NCI-H345 treated with DMSO at 0.1 percent for 48 hours (cell line): ENCODE measurements around the gene PLXNB2.
"Not testable (repeated sequence)": the region's sequence is repeated elsewhere in the genome, so short reads cannot be mapped to it uniquely, and the experiment has no call there.

ENCODE experiments used
- DNase-seq: peaks from one replicate; lab custom pipeline; 2025; ENCODE audit not compliant: unreplicated experiment; lab: John Stamatoyannopoulos, UW

Gene PLXNB2, protein sequence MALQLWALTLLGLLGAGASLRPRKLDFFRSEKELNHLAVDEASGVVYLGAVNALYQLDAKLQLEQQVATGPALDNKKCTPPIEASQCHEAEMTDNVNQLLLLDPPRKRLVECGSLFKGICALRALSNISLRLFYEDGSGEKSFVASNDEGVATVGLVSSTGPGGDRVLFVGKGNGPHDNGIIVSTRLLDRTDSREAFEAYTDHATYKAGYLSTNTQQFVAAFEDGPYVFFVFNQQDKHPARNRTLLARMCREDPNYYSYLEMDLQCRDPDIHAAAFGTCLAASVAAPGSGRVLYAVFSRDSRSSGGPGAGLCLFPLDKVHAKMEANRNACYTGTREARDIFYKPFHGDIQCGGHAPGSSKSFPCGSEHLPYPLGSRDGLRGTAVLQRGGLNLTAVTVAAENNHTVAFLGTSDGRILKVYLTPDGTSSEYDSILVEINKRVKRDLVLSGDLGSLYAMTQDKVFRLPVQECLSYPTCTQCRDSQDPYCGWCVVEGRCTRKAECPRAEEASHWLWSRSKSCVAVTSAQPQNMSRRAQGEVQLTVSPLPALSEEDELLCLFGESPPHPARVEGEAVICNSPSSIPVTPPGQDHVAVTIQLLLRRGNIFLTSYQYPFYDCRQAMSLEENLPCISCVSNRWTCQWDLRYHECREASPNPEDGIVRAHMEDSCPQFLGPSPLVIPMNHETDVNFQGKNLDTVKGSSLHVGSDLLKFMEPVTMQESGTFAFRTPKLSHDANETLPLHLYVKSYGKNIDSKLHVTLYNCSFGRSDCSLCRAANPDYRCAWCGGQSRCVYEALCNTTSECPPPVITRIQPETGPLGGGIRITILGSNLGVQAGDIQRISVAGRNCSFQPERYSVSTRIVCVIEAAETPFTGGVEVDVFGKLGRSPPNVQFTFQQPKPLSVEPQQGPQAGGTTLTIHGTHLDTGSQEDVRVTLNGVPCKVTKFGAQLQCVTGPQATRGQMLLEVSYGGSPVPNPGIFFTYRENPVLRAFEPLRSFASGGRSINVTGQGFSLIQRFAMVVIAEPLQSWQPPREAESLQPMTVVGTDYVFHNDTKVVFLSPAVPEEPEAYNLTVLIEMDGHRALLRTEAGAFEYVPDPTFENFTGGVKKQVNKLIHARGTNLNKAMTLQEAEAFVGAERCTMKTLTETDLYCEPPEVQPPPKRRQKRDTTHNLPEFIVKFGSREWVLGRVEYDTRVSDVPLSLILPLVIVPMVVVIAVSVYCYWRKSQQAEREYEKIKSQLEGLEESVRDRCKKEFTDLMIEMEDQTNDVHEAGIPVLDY (N-terminal part only)

DNA sequence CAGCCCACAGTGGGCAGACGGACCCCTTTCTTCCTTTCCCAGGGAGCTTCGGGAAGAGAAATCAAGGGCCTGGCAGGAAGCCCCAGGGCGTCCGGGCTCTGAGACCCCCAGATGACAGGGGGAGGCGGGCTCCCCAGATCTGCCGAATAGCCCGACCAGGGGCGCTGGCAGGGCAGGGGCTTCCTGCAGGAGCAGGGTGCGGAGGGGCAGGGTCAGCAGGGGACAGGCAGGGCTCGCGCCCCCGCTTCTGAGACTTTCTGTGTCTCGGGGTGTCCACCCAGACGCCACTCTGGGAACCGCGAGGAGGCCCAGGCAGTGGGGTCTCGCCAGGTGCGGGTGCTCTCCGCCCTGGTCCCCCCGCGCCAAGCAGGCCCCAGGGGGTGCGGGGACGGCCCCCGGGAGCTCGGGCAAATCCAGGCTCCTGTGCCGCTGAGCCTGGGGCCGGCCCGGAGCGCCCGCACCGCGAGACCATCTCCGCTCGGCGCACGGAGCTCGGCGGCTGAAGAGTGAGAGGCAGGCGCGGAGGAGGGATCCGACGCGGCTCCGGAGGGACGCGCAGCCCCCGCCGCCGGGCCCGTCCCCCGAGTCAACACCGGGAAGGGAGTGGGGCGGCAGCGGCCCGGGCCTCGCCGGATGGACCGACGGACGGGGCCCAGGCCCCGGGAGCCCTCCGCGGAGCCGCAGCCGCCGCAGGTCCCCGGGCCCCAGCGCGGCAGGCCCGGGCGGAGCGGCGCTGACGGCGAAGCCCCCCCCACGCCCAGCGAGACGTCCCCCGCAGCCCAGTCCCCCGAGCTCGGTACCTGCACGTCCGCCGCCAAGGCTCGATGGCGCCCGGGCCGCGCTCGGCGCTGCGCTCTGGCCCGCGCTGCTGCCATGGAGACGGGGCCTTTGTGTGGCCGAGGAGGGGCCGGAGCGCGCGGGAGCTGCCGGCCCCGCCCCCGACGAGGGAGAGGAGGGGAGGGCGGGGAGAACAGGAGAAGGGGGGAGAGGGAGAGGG, at the start of gene PLXNB2:
Gene PLXNB2 (minus strand): TSS at position 894 of the 997 bp plus-strand sequence. CDS start 17,062 bp downstream, outside the sequence.
- DNase-seq = peak; percentile 27

DNA sequence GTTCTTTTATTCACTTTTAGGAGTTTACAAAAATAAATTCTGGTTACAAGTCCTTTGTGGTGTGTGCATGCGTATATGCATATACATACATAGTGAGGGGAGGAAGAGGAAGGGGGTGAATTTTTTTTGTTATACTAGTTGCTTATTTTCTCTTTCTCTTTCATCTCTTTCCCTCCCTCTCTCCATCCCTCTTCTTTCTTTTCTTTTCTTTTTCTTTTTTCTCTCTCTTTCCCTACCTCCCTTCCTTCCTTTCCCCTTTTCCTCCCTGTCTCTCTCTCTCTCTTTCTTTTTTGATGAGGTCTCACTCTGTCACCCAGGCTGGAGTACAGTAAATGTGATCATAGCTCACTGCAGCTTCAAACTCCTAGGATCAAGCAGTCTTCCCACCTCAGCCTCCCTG, 49.8 kb upstream of the PLXNB2 start:
- DNase-seq = no peak

GRCh38 chr22:50356186-50356585, 48.7 kb upstream of the PLXNB2 start:
- no peak for DNase-seq

DNA sequence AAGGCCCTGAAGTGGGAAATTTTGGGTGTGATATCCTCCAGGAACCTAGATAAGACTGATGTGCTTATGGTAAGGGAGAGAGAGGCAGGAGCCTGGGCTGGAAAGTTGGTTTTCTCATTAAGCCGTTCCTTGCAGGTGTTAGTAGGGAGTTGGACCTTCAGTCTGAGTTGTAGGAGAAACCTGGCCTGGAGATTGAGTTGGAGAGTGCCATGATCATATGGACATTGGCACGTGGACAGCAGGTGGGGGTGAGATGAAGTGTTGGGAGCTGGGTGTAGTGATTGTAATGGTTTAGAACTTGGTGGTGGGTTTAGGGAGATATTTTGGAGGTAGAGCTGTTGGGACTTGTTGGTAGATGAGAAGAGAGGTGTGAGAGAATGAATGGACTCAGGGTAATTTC, 40.6 kb upstream of the PLXNB2 start:
- DNase-seq = no peak

- no peak for DNase-seq
Measured at GRCh38 chr22:50347157-50347556, 39.7 kb upstream of the PLXNB2 start.

- DNase-seq = no peak
Measured at GRCh38 chr22:50346470-50346869, 39.0 kb upstream of the PLXNB2 start.

DNA sequence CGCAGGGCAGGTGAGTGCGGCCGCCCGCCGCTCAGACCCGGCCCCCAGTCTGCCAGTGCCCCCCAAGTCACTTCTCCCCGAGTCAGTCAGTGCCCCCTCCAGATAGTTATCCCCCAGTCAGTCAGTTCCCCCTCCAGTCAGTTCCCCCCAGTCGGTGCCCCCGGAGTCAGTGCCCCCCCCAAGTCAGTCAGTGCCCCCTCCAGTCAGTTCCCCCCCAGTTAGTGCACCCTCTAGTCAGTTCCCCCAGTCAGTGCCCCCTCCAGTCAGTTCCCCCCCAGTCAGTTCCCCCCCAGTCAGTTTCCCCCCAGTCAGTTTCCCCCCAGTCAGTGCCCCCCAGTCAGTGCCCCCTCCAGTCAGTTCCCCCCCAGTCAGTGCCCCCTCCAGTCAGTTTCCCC, 36.1 kb upstream of the PLXNB2 start:
- DNase-seq = no peak

GRCh38 chr22:50342651-50343540, 35.5 kb upstream of the PLXNB2 start, which contains the start of gene PPP6R2:
TSS of gene PPP6R2 (plus strand) at chr22:50343327. CDS start at chr22:50393909, 50,582 bp downstream.
- DNase-seq = peak; percentile 55

- DNase-seq = peak; percentile 72
Measured at GRCh38 chr22:50341977-50342650, 34.7 kb upstream of the PLXNB2 start.

- no peak for DNase-seq
Measured at GRCh38 chr22:50339945-50340879, 32.8 kb upstream of the PLXNB2 start.

GRCh38 chr22:50338860-50339462, 31.5 kb upstream of the PLXNB2 start:
- no peak for DNase-seq

DNA sequence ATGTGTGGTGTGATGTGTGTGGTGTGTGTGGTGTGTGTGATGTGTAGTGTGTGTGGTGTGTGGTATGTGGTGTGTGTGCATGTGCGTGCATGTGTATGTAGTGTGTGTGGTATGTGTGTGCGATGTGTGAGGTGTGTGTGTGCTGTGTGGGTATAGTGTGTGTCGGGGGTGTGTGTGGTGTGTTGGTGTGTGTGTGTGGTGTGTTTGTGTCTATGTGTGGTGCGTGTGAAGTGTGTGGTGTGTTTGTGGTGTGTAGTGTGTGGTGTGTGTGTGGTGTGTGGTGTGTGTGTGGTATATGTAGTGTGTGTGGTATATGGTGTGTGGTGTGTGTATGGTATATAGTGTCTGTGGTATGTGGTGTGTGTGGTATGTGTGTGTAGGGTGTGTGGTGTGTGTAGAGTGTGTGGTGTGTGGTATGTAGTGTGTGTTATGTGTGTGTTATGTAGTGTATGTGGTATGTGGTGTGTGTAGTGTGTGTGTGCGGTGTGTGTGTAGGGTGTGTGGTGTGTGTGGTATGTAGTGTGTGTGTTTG, 30.7 kb upstream of the PLXNB2 start:
- DNase-seq = no peak

GRCh38 chr22:50337262-50338041, 30.0 kb upstream of the PLXNB2 start:
- DNase-seq = no peak

DNA sequence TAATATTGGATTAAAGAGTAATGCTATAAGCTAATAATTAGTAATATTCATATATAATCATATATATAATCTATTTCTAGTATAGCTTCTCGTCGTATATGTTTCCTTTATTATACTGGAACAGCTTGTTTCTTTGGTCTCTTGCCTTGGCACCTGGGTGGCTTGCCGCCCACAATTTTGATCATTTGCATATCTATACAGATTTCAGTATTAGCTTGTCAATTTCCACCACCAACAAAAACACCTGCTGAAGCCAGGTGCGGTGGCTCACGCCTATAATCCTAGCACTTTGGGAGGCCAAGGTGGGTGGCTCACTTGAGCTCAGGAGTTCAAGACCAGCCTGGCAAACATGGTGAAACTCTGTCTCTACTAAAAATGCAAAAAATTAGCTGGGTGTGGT, 27.0 kb upstream of the PLXNB2 start:
- not testable (repeated sequence) for DNase-seq

DNA sequence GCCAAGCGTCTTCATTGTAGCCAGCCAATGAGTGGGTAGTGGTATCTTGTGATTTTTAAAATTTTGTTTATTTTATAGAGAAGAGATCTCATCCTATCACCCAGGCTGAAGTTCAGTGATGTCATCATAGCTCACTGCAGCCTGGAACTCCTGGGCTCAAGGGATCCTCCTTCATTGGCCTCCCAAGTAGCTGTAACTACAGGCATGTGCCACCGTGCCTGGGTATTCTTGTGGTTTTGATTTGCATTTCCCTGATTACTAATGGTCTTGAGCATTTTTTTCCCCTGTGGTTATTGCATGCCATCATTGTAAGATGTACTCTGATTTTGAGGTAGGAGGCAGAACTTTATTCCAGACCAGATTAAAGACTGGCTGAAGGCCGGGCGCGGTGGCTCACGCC, 21.8 kb upstream of the PLXNB2 start:
- no peak for DNase-seq

- no peak for DNase-seq
Measured at GRCh38 chr22:50327711-50328019, 20.2 kb upstream of the PLXNB2 start.
